Neural cell (in vitro differentiated cells): Measurements from ENCODE around the gene SERPINB1. TPM values are rescaled to one million over a fixed set of nuclear protein-coding genes. Genes with fewer than 3 reads are reported as not detected.

Experiments used
- H2AFZ ChIP-seq: fragments of 200-600, 300-800 bp; sonication (generic), shearing (Covaris generic); 2 replicates; pipeline ENCODE4 v1.6.0; 2014; ENCODE audit warnings: low read depth, mild to moderate bottlenecking, antibody characterized with exemption, low read length, moderate library complexity
- H3F3A ChIP-seq: fragments of 200-600 bp; shearing (Covaris generic); 2 replicates; pipeline ENCODE4 v1.6.1; 2016; ENCODE audit warnings: mild to moderate bottlenecking, moderate library complexity, mixed read lengths, antibody characterized with exemption, low read length; ENCODE audit not compliant: insufficient read depth, poor library complexity, severe bottlenecking
- H3K27ac ChIP-seq: fragments of 200-600, 300-800 bp; sonication (generic), shearing (Covaris generic); 2 replicates; pipeline ENCODE4 v1.5.1; 2014; ENCODE audit warnings: mild to moderate bottlenecking, low read length, moderate library complexity
- H3K27me3 ChIP-seq: fragments of 300-800, 200-600 bp; sonication (generic), shearing (Covaris generic); 2 replicates; pipeline ENCODE4 v1.6.0; 2014; ENCODE audit warnings: mild to moderate bottlenecking, low read depth, low read length, moderate library complexity; ENCODE audit not compliant: insufficient read depth
- H3K36me3 ChIP-seq: fragments of 300-800, 200-600 bp; sonication (generic), shearing (Covaris generic); 2 replicates; pipeline ENCODE4 v1.5.1; 2014; ENCODE audit warnings: mild to moderate bottlenecking, antibody characterized with exemption, low read length, moderate library complexity; ENCODE audit not compliant: insufficient read depth
- H3K4me2 ChIP-seq: fragments of 300-800, 200-600 bp; sonication (generic), shearing (Covaris generic); 2 replicates; pipeline ENCODE4 v1.6.0; 2014; ENCODE audit warnings: mild to moderate bottlenecking, low read length
- H3K4me3 ChIP-seq: fragments of 300-800, 200-600 bp; sonication (generic), shearing (Covaris generic); 2 replicates; pipeline ENCODE4 v1.5.1; 2014; ENCODE audit warnings: mild to moderate bottlenecking, low read length, moderate library complexity
- H3K79me2 ChIP-seq: fragments of 200-600 bp; shearing (Covaris generic); replicated peaks from 2 replicates; pipeline ENCODE4 v1.6.0; 2014; ENCODE audit warnings: mild to moderate bottlenecking, low read length, moderate library complexity; ENCODE audit not compliant: insufficient read depth
- H3K9ac ChIP-seq: fragments of 300-800, 200-600 bp; sonication (generic), shearing (Covaris generic); 2 replicates; pipeline ENCODE4 v1.6.1; 2016; ENCODE audit warnings: mild to moderate bottlenecking, low read length, mixed read lengths
- H3K9me2 ChIP-seq: fragments of 200-600 bp; shearing (Covaris generic); 2 replicates; pipeline ENCODE4 v1.6.1; 2016; ENCODE audit warnings: mild to moderate bottlenecking, low read length, mixed read lengths; ENCODE audit not compliant: insufficient read depth
- H3K9me3 ChIP-seq: fragments of 200-600, 300-800 bp; sonication (generic), shearing (Covaris generic); 2 replicates; pipeline ENCODE4 v1.6.1; 2016; ENCODE audit warnings: mild to moderate bottlenecking, mixed run types, low read length, moderate library complexity, mixed read lengths
- H4K20me1 ChIP-seq: fragments of 200-600 bp; shearing (Covaris generic); 2 replicates; pipeline ENCODE4 v1.6.1; 2016; ENCODE audit warnings: mild to moderate bottlenecking, mixed run types; ENCODE audit not compliant: insufficient read depth
- CTCF ChIP-seq: fragments of 450-650 bp; IDR thresholded peaks from 2 replicates; pipeline ENCODE4 v1.5.1; 2014; ENCODE audit warnings: antibody characterized with exemption, mild to moderate bottlenecking, moderate library complexity; ENCODE audit not compliant: poor library complexity, severe bottlenecking
- EP300 ChIP-seq: fragments of 450-650 bp; conservative IDR thresholded peaks from 2 replicates; pipeline ENCODE4 v1.6.1; 2014; ENCODE audit warnings: antibody characterized with exemption, mild to moderate bottlenecking, moderate library complexity; ENCODE audit not compliant: poor library complexity, severe bottlenecking
- EZH2 ChIP-seq: fragments of 200-600, 300-800 bp; shearing (Covaris generic), sonication (generic); IDR thresholded peaks from 2 replicates; pipeline ENCODE4 v1.6.1; 2014; ENCODE audit warnings: antibody characterized with exemption, low read length, borderline replicate concordance, mild to moderate bottlenecking; ENCODE audit not compliant: insufficient read depth, poor library complexity, severe bottlenecking
- MXI1 ChIP-seq: fragments of 450-650 bp; conservative IDR thresholded peaks from 2 replicates; pipeline ENCODE4 v1.6.1; 2014; ENCODE audit warnings: antibody characterized with exemption, mild to moderate bottlenecking; ENCODE audit not compliant: poor library complexity, severe bottlenecking
- POLR2AphosphoS5 ChIP-seq: IDR thresholded peaks from 2 replicates; pipeline ENCODE4 v1.6.1; 2012
- RAD21 ChIP-seq: fragments of 450-650 bp; conservative IDR thresholded peaks from 2 replicates; pipeline ENCODE4 v1.6.1; 2014; ENCODE audit warnings: antibody characterized with exemption, mild to moderate bottlenecking, moderate library complexity
- REST ChIP-seq: IDR thresholded peaks from 2 replicates; pipeline ENCODE4 v1.6.1; 2012; ENCODE audit warnings: borderline replicate concordance
- SMC3 ChIP-seq: fragments of 450-650 bp; conservative IDR thresholded peaks from 2 replicates; pipeline ENCODE4 v1.6.1; 2014; ENCODE audit warnings: antibody characterized with exemption, mild to moderate bottlenecking, moderate library complexity; ENCODE audit not compliant: poor library complexity
- TAF1 ChIP-seq: IDR thresholded peaks from 2 replicates; pipeline ENCODE4 v1.6.1; 2012; ENCODE audit warnings: low read depth
- polyA plus RNA-seq: library from polyadenylated mRNA; depleted of rRNA; stranded (reverse); fragments of >200 nt; gene quantifications from 2 replicates; pipeline ENCODE4 v1.2.3, GENCODE V29; 2014

SERPINB1 gene
- polyA plus RNA-seq, 1 donor from 2014 or later = not detected

GRCh38 chr6:2855061-2855519, 13.4 kb upstream of the SERPINB1 start:
- H2AFZ ChIP-seq = no peak overlapping the region
- no peaks in the 10 kb centered on the region for H3K9me3 ChIP-seq
- H3K9me2 ChIP-seq = no peaks in the 10 kb centered on the region
- no peaks in the 10 kb centered on the region for H3K79me2 ChIP-seq
- no peak for TF ChIP-seq EP300
- no peak for TF ChIP-seq TAF1
- no peak for TF ChIP-seq REST
- TF ChIP-seq EZH2 = no peak
- no peak for TF ChIP-seq RAD21
- no peak for TF ChIP-seq SMC3
- no peak for TF ChIP-seq CTCF
- no peak for TF ChIP-seq POLR2AphosphoS5
- TF ChIP-seq MXI1 = no peak
- no peak overlapping the region for H3K27ac ChIP-seq
- H3K9ac ChIP-seq = no peak overlapping the region
- H3K4me2 ChIP-seq = no peak overlapping the region
- H3K36me3 ChIP-seq = no peaks in the 10 kb centered on the region
- H3F3A ChIP-seq = no peaks in the 10 kb centered on the region
- no peaks in the 10 kb centered on the region for H4K20me1 ChIP-seq
- H3K4me3 ChIP-seq = no peak overlapping the region
- H3K27me3 ChIP-seq = no peaks in the 10 kb centered on the region

GRCh38 chr6:2854396-2854982, 12.8 kb upstream of the SERPINB1 start:
- Histone ChIP-seq H3K27me3 (no peaks in the 10 kb centered on the region), H2AFZ (no peak overlapping the region), H3K9me2 (no peaks in the 10 kb centered on the region), H3F3A (no peaks in the 10 kb centered on the region), H3K9me3 (no peaks in the 10 kb centered on the region), H3K4me3 (no peak overlapping the region), H3K27ac (no peak overlapping the region), H3K79me2 (no peaks in the 10 kb centered on the region), H3K9ac (no peak overlapping the region), H4K20me1 (no peaks in the 10 kb centered on the region), H3K36me3 (no peaks in the 10 kb centered on the region), H3K4me2 (no peak overlapping the region)
- no peak for TF ChIP-seq MXI1
- no peak for TF ChIP-seq SMC3
- no peak for TF ChIP-seq EZH2
- no peak for TF ChIP-seq TAF1
